ENCODE data around the gene GOLPH3. TPM values are rescaled to one million over a fixed set of nuclear protein-coding genes. Genes with fewer than 3 reads are reported as not detected.

Gene GOLPH3
- total RNA-seq, 2 donors from 2014 or later: 60.6 to 63.7 TPM

- Histone ChIP-seq H3K27me3 (no peaks in the 10 kb centered on the region), H3K36me3 (no peaks in the 10 kb centered on the region), H3K27ac (no peak overlapping the region), H3K9me3 (no peaks in the 10 kb centered on the region), H3K4me1 (peaks cover 0 to 27% of the 10 kb centered on the region in 2 donors), H3K4me3 (no peak overlapping the region)
- no peak for TF ChIP-seq CTCF (IDR thresholded peaks at IDR 0.05)
- DNase-seq (ENCODE audit: low spot score): no peak
Observed at GRCh38 chr5:32197032-32197431, 22.9 kb upstream of the GOLPH3 start.

GRCh38 chr5:32195265-32195664 lies 21.1 kb upstream of the GOLPH3 start:
- no peaks in the 10 kb centered on the region for H3K27me3 ChIP-seq
- H3K4me3 ChIP-seq: no peak overlapping the region
- DNase-seq (ENCODE audit: low spot score): no peak
- H3K9me3 ChIP-seq: no peaks in the 10 kb centered on the region
- TF ChIP-seq CTCF (IDR thresholded peaks at IDR 0.05): no peak
- no peaks in the 10 kb centered on the region for H3K36me3 ChIP-seq
- no peak overlapping the region for H3K27ac ChIP-seq
- H3K4me1 ChIP-seq: peaks cover 0 to 13% of the 10 kb centered on the region in 2 donors

- no peaks in the 10 kb centered on the region for H3K9me3 ChIP-seq
- no peak for TF ChIP-seq CTCF (IDR thresholded peaks at IDR 0.05)
- peak overlapping the region; percentile 18 to 52 for H3K27ac ChIP-seq
- no peaks in the 10 kb centered on the region for H3K27me3 ChIP-seq
- peak overlapping the region; percentile 10 to 27 for H3K4me3 ChIP-seq
- DNase-seq (ENCODE audit: low spot score): peak; percentile 91
- H3K36me3 ChIP-seq: no peaks in the 10 kb centered on the region
- peaks cover 0 to 13% of the 10 kb centered on the region in 2 donors for H3K4me1 ChIP-seq
Observed at GRCh38 chr5:32193591-32193990, 19.5 kb upstream of the GOLPH3 start.

DNA sequence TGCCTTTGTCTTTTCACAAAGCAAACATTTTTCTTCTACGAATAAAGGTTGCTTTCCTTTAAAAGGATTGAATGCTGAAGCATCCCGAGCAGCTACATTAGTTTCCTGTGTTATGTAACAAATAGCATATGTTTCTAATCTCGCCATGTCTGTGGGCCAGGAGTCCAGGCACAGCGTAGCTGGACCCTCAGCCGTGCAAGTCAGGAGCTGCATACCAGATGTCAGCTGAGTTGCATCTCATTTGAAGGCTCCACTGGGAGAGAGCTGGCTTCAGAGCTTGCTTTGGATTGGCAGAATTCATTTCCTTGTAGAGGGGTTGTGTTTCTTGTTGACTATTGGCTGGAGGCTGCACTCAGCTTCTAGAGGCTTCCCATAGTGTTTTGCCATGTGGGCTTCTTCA lies 16.0 kb upstream of the GOLPH3 start:
- Histone ChIP-seq H3K36me3 (no peaks in the 10 kb centered on the region), H3K4me3 (no peak overlapping the region), H3K9me3 (peaks cover 6 to 9% of the 10 kb centered on the region in 2 donors), H3K4me1 (peaks cover 0 to 13% of the 10 kb centered on the region in 2 donors), H3K27ac (no peak overlapping the region), H3K27me3 (no peaks in the 10 kb centered on the region)
- no peak for DNase-seq (ENCODE audit: low spot score)
- TF ChIP-seq CTCF (IDR thresholded peaks at IDR 0.05): no peak

GRCh38 chr5:32187675-32188074 lies 13.6 kb upstream of the GOLPH3 start:
- no peaks in the 10 kb centered on the region for H3K36me3 ChIP-seq
- peaks cover 6 to 9% of the 10 kb centered on the region in 2 donors for H3K9me3 ChIP-seq
- H3K27ac ChIP-seq: no peak overlapping the region
- no peak overlapping the region for H3K4me3 ChIP-seq
- H3K4me1 ChIP-seq: no peaks in the 10 kb centered on the region
- no peak for DNase-seq (ENCODE audit: low spot score)
- TF ChIP-seq CTCF (IDR thresholded peaks at IDR 0.05): no peak
- no peaks in the 10 kb centered on the region for H3K27me3 ChIP-seq

GRCh38 chr5:32182463-32183063 lies 8.4 kb upstream of the GOLPH3 start:
- peaks cover under 1 to 5% of the 10 kb centered on the region in 2 donors for H3K9me3 ChIP-seq
- DNase-seq (ENCODE audit: low spot score): no peak
- peak overlapping the region in 1 of 2 donors; percentile 10 for H3K27ac ChIP-seq
- no peak overlapping the region for H3K4me3 ChIP-seq
- no peak for TF ChIP-seq CTCF (IDR thresholded peaks at IDR 0.05)
- H3K4me1 ChIP-seq: no peaks in the 10 kb centered on the region
- no peaks in the 10 kb centered on the region for H3K36me3 ChIP-seq
- no peaks in the 10 kb centered on the region for H3K27me3 ChIP-seq
